ENCODE measurements around the gene C3orf18. TPM values are rescaled to one million over a fixed set of nuclear protein-coding genes. Genes with fewer than 3 reads are reported as not detected.

Gene C3orf18
- total RNA-seq, 1 donor from 2014 or later: 10.8 TPM

GRCh38 chr3:50587806-50588758 is 20.5 kb upstream of the C3orf18 start:
- H3K4me1 ChIP-seq: peaks cover 22% of the 10 kb centered on the region
- H3K36me3 ChIP-seq: no peaks in the 10 kb centered on the region
- no peaks in the 10 kb centered on the region for H3K9me3 ChIP-seq
- DNase-seq (ENCODE audit: extremely low spot score in 2 of 2): no peak
- no peak overlapping the region for H3K27ac ChIP-seq
- no peak overlapping the region for H3K4me3 ChIP-seq
- H3K27me3 ChIP-seq: no peaks in the 10 kb centered on the region
- intact Hi-C loops (cut with DNase I): no loop called here
- TF ChIP-seq POLR2A (IDR thresholded peaks at IDR 0.05) (no peak), POLR2AphosphoS5 (IDR thresholded peaks at IDR 0.05; ENCODE audit: insufficient read depth in 1 of 2, low read depth in 1 of 2) (no peak)
- TF ChIP-seq, protein P1, sequence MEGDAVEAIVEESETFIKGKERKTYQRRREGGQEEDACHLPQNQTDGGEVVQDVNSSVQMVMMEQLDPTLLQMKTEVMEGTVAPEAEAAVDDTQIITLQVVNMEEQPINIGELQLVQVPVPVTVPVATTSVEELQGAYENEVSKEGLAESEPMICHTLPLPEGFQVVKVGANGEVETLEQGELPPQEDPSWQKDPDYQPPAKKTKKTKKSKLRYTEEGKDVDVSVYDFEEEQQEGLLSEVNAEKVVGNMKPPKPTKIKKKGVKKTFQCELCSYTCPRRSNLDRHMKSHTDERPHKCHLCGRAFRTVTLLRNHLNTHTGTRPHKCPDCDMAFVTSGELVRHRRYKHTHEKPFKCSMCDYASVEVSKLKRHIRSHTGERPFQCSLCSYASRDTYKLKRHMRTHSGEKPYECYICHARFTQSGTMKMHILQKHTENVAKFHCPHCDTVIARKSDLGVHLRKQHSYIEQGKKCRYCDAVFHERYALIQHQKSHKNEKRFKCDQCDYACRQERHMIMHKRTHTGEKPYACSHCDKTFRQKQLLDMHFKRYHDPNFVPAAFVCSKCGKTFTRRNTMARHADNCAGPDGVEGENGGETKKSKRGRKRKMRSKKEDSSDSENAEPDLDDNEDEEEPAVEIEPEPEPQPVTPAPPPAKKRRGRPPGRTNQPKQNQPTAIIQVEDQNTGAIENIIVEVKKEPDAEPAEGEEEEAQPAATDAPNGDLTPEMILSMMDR (IDR thresholded peaks at IDR 0.05): no peak

DNA sequence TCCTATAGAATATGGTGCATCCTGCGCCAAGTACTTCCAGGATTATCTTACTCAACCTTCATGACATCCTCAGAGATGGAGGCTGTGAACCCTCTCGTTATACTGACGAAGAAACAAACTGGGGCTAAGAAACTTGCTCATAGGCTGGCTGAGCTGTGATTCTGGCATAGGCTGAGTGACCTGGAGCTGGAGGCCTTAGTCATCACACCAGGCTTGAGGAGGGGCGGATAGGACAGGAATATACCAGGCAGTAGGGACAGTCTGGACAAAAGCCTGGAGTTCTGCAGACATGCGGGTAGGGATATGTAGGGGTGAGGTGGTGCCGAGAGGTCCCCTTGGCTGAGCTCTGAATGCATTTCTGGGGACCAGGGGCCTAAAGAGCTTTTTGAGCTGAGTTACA is 19.8 kb upstream of the C3orf18 start:
- Histone ChIP-seq H3K4me3 (no peak overlapping the region), H3K27ac (no peak overlapping the region), H3K9me3 (no peaks in the 10 kb centered on the region), H3K27me3 (no peaks in the 10 kb centered on the region), H3K4me1 (peaks cover 15% of the 10 kb centered on the region), H3K36me3 (no peaks in the 10 kb centered on the region)
- intact Hi-C loops (cut with DNase I): no loop called here
- TF ChIP-seq, protein P1 (IDR thresholded peaks at IDR 0.05): no peak
- TF ChIP-seq POLR2AphosphoS5 (IDR thresholded peaks at IDR 0.05; ENCODE audit: insufficient read depth in 1 of 2, low read depth in 1 of 2): no peak
- TF ChIP-seq POLR2A (IDR thresholded peaks at IDR 0.05): no peak
- no peak for DNase-seq (ENCODE audit: extremely low spot score in 2 of 2)

DNA sequence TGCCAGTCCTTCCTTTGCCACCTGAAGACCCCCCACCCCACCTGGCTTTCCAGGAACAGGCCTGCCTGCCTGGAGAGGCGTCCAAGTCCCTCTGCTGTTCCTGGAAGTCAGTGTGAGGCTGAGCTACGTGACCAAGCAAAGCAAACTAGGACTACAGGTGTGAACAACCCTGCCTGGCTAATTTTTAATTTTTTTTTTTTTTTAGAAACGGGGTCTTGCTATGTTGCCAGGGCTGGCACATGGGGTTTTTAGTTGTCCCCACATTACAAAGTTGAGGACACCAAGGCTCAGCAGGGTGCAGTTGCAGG is 19.2 kb upstream of the C3orf18 start:
- intact Hi-C loops (cut with DNase I): no loop called here
- Histone ChIP-seq H3K4me1 (peaks cover 12% of the 10 kb centered on the region), H3K27ac (no peak overlapping the region), H3K4me3 (no peak overlapping the region), H3K27me3 (no peaks in the 10 kb centered on the region), H3K9me3 (no peaks in the 10 kb centered on the region), H3K36me3 (no peaks in the 10 kb centered on the region)
- TF ChIP-seq POLR2A (IDR thresholded peaks at IDR 0.05): no peak
- no peak for TF ChIP-seq POLR2AphosphoS5 (IDR thresholded peaks at IDR 0.05; ENCODE audit: insufficient read depth in 1 of 2, low read depth in 1 of 2)
- TF ChIP-seq, protein P1 (IDR thresholded peaks at IDR 0.05): no peak
- no peak for DNase-seq (ENCODE audit: extremely low spot score in 2 of 2)

DNA sequence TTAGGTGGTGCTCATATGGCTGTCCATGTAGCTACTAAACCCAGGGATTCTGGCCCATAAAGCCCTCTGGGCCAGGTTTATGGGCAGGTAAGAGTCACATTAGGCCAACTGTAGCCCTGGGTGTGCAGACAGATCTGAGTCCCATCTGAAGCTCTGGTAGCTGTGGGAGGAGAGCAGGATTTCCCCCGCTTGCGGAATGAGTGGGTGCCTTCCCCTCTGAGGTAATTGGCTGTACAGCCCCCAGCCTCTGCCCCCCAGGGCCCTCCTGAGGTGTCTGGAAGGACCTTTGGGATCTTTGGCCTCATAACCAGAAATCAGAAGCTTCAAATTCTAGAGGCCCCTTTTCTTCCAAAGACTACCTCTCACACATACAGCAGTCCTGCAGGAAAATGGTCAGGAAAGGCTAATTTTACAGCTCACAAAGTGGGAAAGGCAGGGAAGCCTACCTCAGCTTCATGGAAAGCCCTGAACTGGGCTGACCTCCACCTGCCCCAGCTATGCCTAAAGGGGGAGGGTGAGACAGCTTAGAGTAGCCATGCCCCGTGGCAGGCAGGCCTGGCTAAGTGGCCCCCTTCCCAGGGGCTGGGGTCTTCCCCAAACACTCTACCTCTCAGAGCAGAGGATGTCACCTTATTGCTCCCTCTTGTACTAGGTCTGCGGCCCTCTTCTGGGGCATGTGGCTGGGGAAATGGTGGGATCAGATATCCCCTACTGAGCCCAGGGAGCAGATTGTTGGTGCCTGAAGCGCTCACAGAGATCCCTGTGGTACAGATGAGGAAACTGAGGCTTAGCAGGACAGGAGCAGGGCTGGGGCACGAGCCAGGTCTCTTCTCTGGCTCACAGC is 18.6 kb upstream of the C3orf18 start:
- no peaks in the 10 kb centered on the region for H3K36me3 ChIP-seq
- no peaks in the 10 kb centered on the region for H3K27me3 ChIP-seq
- no peak overlapping the region for H3K4me3 ChIP-seq
- H3K9me3 ChIP-seq: no peaks in the 10 kb centered on the region
- no peak for TF ChIP-seq POLR2AphosphoS5 (IDR thresholded peaks at IDR 0.05; ENCODE audit: insufficient read depth in 1 of 2, low read depth in 1 of 2)
- intact Hi-C loops (cut with DNase I): no loop called here
- H3K27ac ChIP-seq: no peak overlapping the region
- peaks cover 7% of the 10 kb centered on the region for H3K4me1 ChIP-seq
- no peak for DNase-seq (ENCODE audit: extremely low spot score in 2 of 2)

DNA sequence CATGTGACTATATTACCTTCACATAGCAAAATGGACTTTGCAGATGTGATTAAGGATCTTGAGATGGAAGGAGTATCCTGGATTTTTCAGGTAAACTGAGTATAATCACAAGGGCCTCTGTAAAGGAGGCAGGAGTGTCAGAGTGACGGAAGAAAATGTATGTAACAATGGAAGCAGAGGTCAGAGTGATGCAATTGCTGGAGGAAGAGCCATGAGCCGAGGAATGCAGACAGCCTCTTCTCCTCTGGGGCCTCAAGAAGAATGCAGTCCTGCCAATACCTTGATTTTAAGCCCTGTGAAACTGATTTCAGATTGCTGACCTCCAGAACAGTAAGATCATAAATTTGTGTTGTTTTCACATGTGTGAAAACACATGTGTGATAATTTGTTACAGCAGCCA is 16.8 kb upstream of the C3orf18 start:
- no peaks in the 10 kb centered on the region for H3K9me3 ChIP-seq
- no peaks in the 10 kb centered on the region for H3K4me1 ChIP-seq
- no peak overlapping the region for H3K27ac ChIP-seq
- H3K27me3 ChIP-seq: no peaks in the 10 kb centered on the region
- intact Hi-C loops (cut with DNase I): no loop called here
- no peak for DNase-seq (ENCODE audit: extremely low spot score in 2 of 2)
- H3K36me3 ChIP-seq: peaks cover 0 to 7% of the 10 kb centered on the region in 2 donors
- TF ChIP-seq, protein P1 (IDR thresholded peaks at IDR 0.05): no peak
- no peak for TF ChIP-seq POLR2A (IDR thresholded peaks at IDR 0.05)
- no peak overlapping the region for H3K4me3 ChIP-seq

Measured in vagina (tissue), 2 donors.